Body of pancreas (tissue), 4 donors: ENCODE data around the gene SPP1. TPM values are rescaled to one million over a fixed set of nuclear protein-coding genes. Genes with fewer than 3 reads are reported as not detected.
A peak's percentile ranks its signal among the peaks of the same experiment; 100 is the strongest.

ENCODE experiments used
- ATAC-seq: fragments of 150-250 bp; one replicate; pipeline ENCODE4 v1.9.1; 2016
- DNase-seq, 4 donors: peaks; one replicate each; pipeline ENCODE4 v3.0.0-alpha.2; 2019
- H3K27ac ChIP-seq, 4 donors: fragments of 200-600 bp; sonication (generic); 1 replicate in 3 of 4; 2 replicates in 1 of 4; pipeline versions ENCODE4 v1.5.1 to v1.6.1; 2016 to 2019; ENCODE audit warnings: mild to moderate bottlenecking in 1 of 4, mixed read lengths in 1 of 4, moderate library complexity in 1 of 4
- H3K27me3 ChIP-seq, 2 donors: fragments of 200-600 bp; sonication (generic); one replicate each; pipeline ENCODE4 v1.6.0; 2016; ENCODE audit warnings: mild to moderate bottlenecking in 1 of 2
- H3K36me3 ChIP-seq, 2 donors: fragments of 200-600 bp; sonication (generic); replicated peaks in 1 of 2; 2 replicates each; pipeline ENCODE4 v1.5.1; 2016; ENCODE audit warnings: low read depth in 2 of 2; ENCODE audit not compliant: insufficient read depth in 1 of 2
- H3K4me1 ChIP-seq: fragments of 200-600 bp; sonication (generic); one replicate; pipeline ENCODE4 v1.6.0; 2016
- H3K4me3 ChIP-seq, 2 donors: fragments of 200-600 bp; sonication (generic); 1 replicate in 1 of 2; 2 replicates in 1 of 2; pipeline ENCODE4 v1.5.1; 2016 to 2019
- H3K9me3 ChIP-seq, 3 donors: fragments of 200-600 bp; sonication (generic); 1 replicate in 2 of 3; 2 replicates in 1 of 3; pipeline ENCODE4 v1.5.1; 2016
- CTCF ChIP-seq, 7 experiments: fragments of 450-650 bp in 4 of 7; fragments of 200-600 bp in 3 of 7; sonication (generic) in 3 of 7; IDR thresholded peaks; one replicate each; pipeline ENCODE4 v1.5.1; 2016 to 2019; ENCODE audit warnings: antibody characterized with exemption in 7 of 7
- POLR2A ChIP-seq, 3 donors: fragments of 450-650 bp; IDR thresholded peaks; one replicate each; pipeline ENCODE4 v1.6.1; 2016; ENCODE audit warnings: antibody characterized with exemption in 3 of 3, mild to moderate bottlenecking in 2 of 3
- WGBS, 2 donors: methylation state at CpG; one replicate each; pipeline ENCODE4 v1.1.5; 2017; 5-methylcytosine and 5-hydroxymethylcytosine counted together
- intact Hi-C: fragments of 100-400 bp; cut with DNase I; formaldehyde crosslinking; loops from one replicate; pipeline ENCODE4 v1.15.1; 2023
- total RNA-seq, 2 donors: library from RNA; depleted of rRNA; stranded (reverse); fragments of >200 nt; gene quantifications; one replicate each; pipeline ENCODE4 v1.1.0, GENCODE V29; 2016

The SPP1 gene
- total RNA-seq, 2 donors from 2014 or later = 62.8 to 154 TPM

GRCh38 chr4:88003261-88003660 is 27.7 kb downstream of the SPP1 start:
- DNase-seq (no peak), ATAC-seq (no peak)
- Histone ChIP-seq H3K4me1 (peaks cover under 1% of the 10 kb centered on the region), H3K27me3 (no peaks in the 10 kb centered on the region), H3K27ac (peak overlapping the region in 2 of 4 donors; percentile 39 to 46), H3K36me3 (no peaks in the 10 kb centered on the region), H3K9me3 (no peaks in the 10 kb centered on the region), H3K4me3 (no peak overlapping the region)
- intact Hi-C loops = no loop called here
- TF ChIP-seq CTCF (IDR thresholded peaks at IDR 0.05) (no peak), POLR2A (IDR thresholded peaks at IDR 0.05) (no peak)
- 53 to 59% methylated on average over 3 of the region's 3 CpGs for WGBS, 2 donors

- DNase-seq (peak in 1 of 4 donors; percentile 33), ATAC-seq (no peak)
- WGBS, 2 donors = 87 to 90% methylated on average over 2 of the region's 2 CpGs
- intact Hi-C loops = no loop called here
- H3K27ac ChIP-seq = no peak overlapping the region
- H3K4me1 ChIP-seq = peaks cover 6% of the 10 kb centered on the region
- no peak overlapping the region for H3K4me3 ChIP-seq
- H3K27me3 ChIP-seq = no peaks in the 10 kb centered on the region
- H3K9me3 ChIP-seq = no peaks in the 10 kb centered on the region
- no peak for TF ChIP-seq CTCF (IDR thresholded peaks at IDR 0.05)
- no peak for TF ChIP-seq POLR2A (IDR thresholded peaks at IDR 0.05)
- H3K36me3 ChIP-seq = no peaks in the 10 kb centered on the region
These were observed 29.6 kb downstream of the SPP1 start for GRCh38 chr4:88005076-88005475.

GRCh38 chr4:88005946-88006345 is 30.4 kb downstream of the SPP1 start:
- H3K27me3 ChIP-seq = no peaks in the 10 kb centered on the region
- no peak overlapping the region for H3K4me3 ChIP-seq
- ATAC-seq = no peak
- DNase-seq = no peak
- TF ChIP-seq POLR2A (IDR thresholded peaks at IDR 0.05) = no peak
- TF ChIP-seq CTCF (IDR thresholded peaks at IDR 0.05) = no peak
- H3K9me3 ChIP-seq = no peaks in the 10 kb centered on the region
- H3K4me1 ChIP-seq = peaks cover 13% of the 10 kb centered on the region
- no peaks in the 10 kb centered on the region for H3K36me3 ChIP-seq
- no peak overlapping the region for H3K27ac ChIP-seq
- intact Hi-C loops = no loop called here
- 93 to 98% methylated on average over 10 of the region's 10 CpGs for WGBS, 2 donors

- intact Hi-C loops = no loop called here
- H3K27ac ChIP-seq = peak overlapping the region in 3 of 4 donors; percentile 76 to 86 (median 83)
- no peaks in the 10 kb centered on the region for H3K9me3 ChIP-seq
- peaks cover 17% of the 10 kb centered on the region for H3K4me1 ChIP-seq
- DNase-seq (no peak), ATAC-seq (no peak)
- WGBS, 2 donors = 73 to 81% methylated on average over 8 to 10 of the region's 10 CpGs
- H3K36me3 ChIP-seq = no peaks in the 10 kb centered on the region
- TF ChIP-seq CTCF (IDR thresholded peaks at IDR 0.05) (no peak), POLR2A (IDR thresholded peaks at IDR 0.05) (no peak)
- no peak overlapping the region for H3K4me3 ChIP-seq
- no peaks in the 10 kb centered on the region for H3K27me3 ChIP-seq
These were observed 31.4 kb downstream of the SPP1 start for GRCh38 chr4:88006956-88007303.

GRCh38 chr4:88007304-88008121 is 32.0 kb downstream of the SPP1 start, which contains the start of gene PKD2:
Gene PKD2, plus strand, starts transcription at chr4:88007635. Its CDS starts 99 bp downstream, at chr4:88007734.
- DNase-seq (peak; percentile 77 to 84 (median 80)), ATAC-seq (peak; percentile 88)
- Histone ChIP-seq H3K4me1 (peaks cover 17% of the 10 kb centered on the region), H3K27me3 (no peaks in the 10 kb centered on the region), H3K27ac (peak within 1 kb of the TSS; percentile 30 to 86 (median 80)), H3K4me3 (peak within 1 kb of the TSS; percentile 52 to 70), H3K9me3 (no peaks in the 10 kb centered on the region), H3K36me3 (no peaks in the 10 kb centered on the region)
- peak; percentile 22 to 52 (median 47) for TF ChIP-seq POLR2A (IDR thresholded peaks at IDR 0.05)
- TF ChIP-seq CTCF (IDR thresholded peaks at IDR 0.05) = no peak
- WGBS, 2 donors = 0 to 1% methylated on average over 10 to 106 of the region's 116 CpGs
- intact Hi-C loops = no loop called here
